Endothelial cell of umbilical vein (primary cell): Measurements from ENCODE around the gene RPL9.
A peak's percentile ranks its signal among the peaks of the same experiment; 100 is the strongest.

Experiments
- EZH2 ChIP-seq: IDR thresholded peaks from 2 replicates; pipeline ENCODE4 v1.6.1; 2012; ENCODE audit warnings: borderline replicate concordance, low read depth, mild to moderate bottlenecking, moderate library complexity, low read length, inconsistent platforms; ENCODE audit not compliant: severe bottlenecking
- FOS ChIP-seq: IDR thresholded peaks from 2 replicates; pipeline ENCODE4 v1.6.1; 2011; ENCODE audit warnings: mild to moderate bottlenecking, low read length, moderate library complexity, borderline replicate concordance; ENCODE audit not compliant: insufficient read depth
- GATA2 ChIP-seq: IDR thresholded peaks from 2 replicates; pipeline ENCODE4 v1.7.0; 2011; ENCODE audit warnings: low read depth, mild to moderate bottlenecking, moderate library complexity, mixed read lengths, low read length; ENCODE audit not compliant: insufficient read length, insufficient read depth
- JUN ChIP-seq: IDR thresholded peaks from 2 replicates; pipeline ENCODE4 v1.6.1; 2011; ENCODE audit warnings: borderline replicate concordance, low read depth; ENCODE audit not compliant: insufficient read length, insufficient read depth
- MAX ChIP-seq: IDR thresholded peaks from 2 replicates; pipeline ENCODE4 v1.6.1; 2011; ENCODE audit not compliant: insufficient read depth, insufficient read length
- MYC ChIP-seq: IDR thresholded peaks from one replicate; pipeline ENCODE4 v1.6.1; 2011; ENCODE audit warnings: mild to moderate bottlenecking, low read depth, low read length
- POLR2A ChIP-seq: IDR thresholded peaks from 2 replicates; pipeline ENCODE4 v1.6.1; 2012; ENCODE audit warnings: low read depth, mild to moderate bottlenecking, control low read depth, low read length
- POLR2AphosphoS5 ChIP-seq: IDR thresholded peaks from 2 replicates; pipeline ENCODE4 v1.6.1; 2012; ENCODE audit warnings: low read depth, mild to moderate bottlenecking, control low read depth, low read length, moderate library complexity; ENCODE audit not compliant: insufficient read depth
- TF ChIP-seq, protein P1 (sequence below), 2 donors: IDR thresholded peaks; 1 replicate in 1 of 2; 2 replicates in 1 of 2; pipeline ENCODE4 v1.5.1; 2011; ENCODE audit warnings: low read length in 2 of 2, mild to moderate bottlenecking in 2 of 2, moderate library complexity in 2 of 2, control low read depth in 1 of 2, inconsistent platforms in 1 of 2, low read depth in 1 of 2; ENCODE audit not compliant: insufficient read depth in 1 of 2; ENCODE audit errors: extremely low read depth in 1 of 2

- TF ChIP-seq, protein P1, sequence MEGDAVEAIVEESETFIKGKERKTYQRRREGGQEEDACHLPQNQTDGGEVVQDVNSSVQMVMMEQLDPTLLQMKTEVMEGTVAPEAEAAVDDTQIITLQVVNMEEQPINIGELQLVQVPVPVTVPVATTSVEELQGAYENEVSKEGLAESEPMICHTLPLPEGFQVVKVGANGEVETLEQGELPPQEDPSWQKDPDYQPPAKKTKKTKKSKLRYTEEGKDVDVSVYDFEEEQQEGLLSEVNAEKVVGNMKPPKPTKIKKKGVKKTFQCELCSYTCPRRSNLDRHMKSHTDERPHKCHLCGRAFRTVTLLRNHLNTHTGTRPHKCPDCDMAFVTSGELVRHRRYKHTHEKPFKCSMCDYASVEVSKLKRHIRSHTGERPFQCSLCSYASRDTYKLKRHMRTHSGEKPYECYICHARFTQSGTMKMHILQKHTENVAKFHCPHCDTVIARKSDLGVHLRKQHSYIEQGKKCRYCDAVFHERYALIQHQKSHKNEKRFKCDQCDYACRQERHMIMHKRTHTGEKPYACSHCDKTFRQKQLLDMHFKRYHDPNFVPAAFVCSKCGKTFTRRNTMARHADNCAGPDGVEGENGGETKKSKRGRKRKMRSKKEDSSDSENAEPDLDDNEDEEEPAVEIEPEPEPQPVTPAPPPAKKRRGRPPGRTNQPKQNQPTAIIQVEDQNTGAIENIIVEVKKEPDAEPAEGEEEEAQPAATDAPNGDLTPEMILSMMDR (IDR thresholded peaks at IDR 0.05; ENCODE audit: extremely low read depth in 1 of 2, insufficient read depth in 1 of 2, low read depth in 1 of 2, low read length in 2 of 2), result no peak
- TF ChIP-seq GATA2 (no peak), EZH2 (no peak), POLR2A (no peak), JUN (no peak), POLR2AphosphoS5 (no peak), FOS (peak; percentile 23), MYC (no peak), MAX (no peak)
Measured at GRCh38 chr4:39502019-39502663, 43.4 kb upstream of the RPL9 start.
